Testis (tissue), 3 donors: Measurements from ENCODE around the gene ZGPAT. TPM values are rescaled to one million over a fixed set of nuclear protein-coding genes. Genes with fewer than 3 reads are reported as not detected.
A peak's percentile ranks its signal among the peaks of the same experiment; 100 is the strongest.

ENCODE experiments used
- DNase-seq: peaks from one replicate; pipeline ENCODE4 v3.0.0-alpha.2; 2019
- H3K27ac ChIP-seq, 2 donors: fragments of 200-600 bp; sonication (generic); one replicate each; pipeline ENCODE4 v1.5.1; 2019
- H3K27me3 ChIP-seq: fragments of 200-600 bp; sonication (generic); one replicate; pipeline ENCODE4 v1.5.1; 2019
- H3K36me3 ChIP-seq: fragments of 200-600 bp; sonication (generic); one replicate; pipeline ENCODE4 v1.5.1; 2017; ENCODE audit warnings: low read depth; ENCODE audit errors: missing control alignments
- H3K4me1 ChIP-seq: fragments of 200-600 bp; sonication (generic); one replicate; pipeline ENCODE4 v1.5.1; 2019
- H3K4me3 ChIP-seq, 2 donors: fragments of 200-600 bp; sonication (generic); one replicate each; pipeline ENCODE4 v1.5.1; 2017 to 2019
- H3K9me3 ChIP-seq: fragments of 200-600 bp; sonication (generic); one replicate; pipeline ENCODE4 v1.5.1; 2017
- CTCF ChIP-seq, 3 experiments: fragments of 450-650 bp in 2 of 3; fragments of 200-600 bp in 1 of 3; sonication (generic) in 1 of 3; IDR thresholded peaks; one replicate each; pipeline ENCODE4 v1.5.1; 2016 to 2019; ENCODE audit warnings: antibody characterized with exemption in 3 of 3, mild to moderate bottlenecking in 2 of 3, moderate library complexity in 1 of 3
- POLR2A ChIP-seq: fragments of 450-650 bp; IDR thresholded peaks from one replicate; pipeline ENCODE4 v1.6.1; 2017; ENCODE audit warnings: antibody characterized with exemption, mild to moderate bottlenecking, moderate library complexity
- WGBS, 2 donors: methylation state at CpG; one replicate each; pipeline ENCODE4 v1.1.5; 2018; 5-methylcytosine and 5-hydroxymethylcytosine counted together
- intact Hi-C: fragments of 100-400 bp; cut with DNase I; formaldehyde crosslinking; loops from one replicate; pipeline ENCODE4 v1.15.1; 2023; ENCODE audit warnings: low total_unique reads
- polyA plus RNA-seq: library from polyadenylated mRNA; stranded (reverse); fragments of 350-450 nt; fragmentation: Illumina TruSeq; extraction: RNeasy Lipid Tissue Mini Kit (QIAGEN cat#74804); gene quantifications from one replicate; pipeline ENCODE4 v1.2.3, GENCODE V29; 2014; ENCODE audit warnings: low read depth, low replicate concordance; ENCODE audit not compliant: insufficient read depth
- total RNA-seq, 2 donors: library from RNA; depleted of rRNA; stranded (reverse); fragments of >200 nt; gene quantifications; one replicate each; pipeline ENCODE4 v1.2.3, GENCODE V29; 2016

The ZGPAT gene
- total and polyA plus RNA-seq, 3 donors from 2014 or later: 43.1 to 57.3 (median 53.1) TPM

- TF ChIP-seq POLR2A (no peak), CTCF (IDR thresholded peaks at IDR 0.05) (no peak)
- no peak overlapping the region for H3K4me3 ChIP-seq
- H3K27ac ChIP-seq: no peak overlapping the region
- intact Hi-C loops: no loop called here
- no peaks in the 10 kb centered on the region for H3K36me3 ChIP-seq
- H3K27me3 ChIP-seq: no peaks in the 10 kb centered on the region
- no peak for DNase-seq
- peaks cover 21% of the 10 kb centered on the region for H3K4me1 ChIP-seq
- 84 to 87% methylated on average over 14 of the region's 14 CpGs for WGBS, 2 donors
- H3K9me3 ChIP-seq: no peaks in the 10 kb centered on the region
Observed at GRCh38 chr20:63781181-63781580, 73.3 kb downstream of the ZGPAT start.

GRCh38 chr20:63782051-63782471 lies 74.2 kb downstream of the ZGPAT start:
- Histone ChIP-seq H3K36me3 (no peaks in the 10 kb centered on the region), H3K9me3 (no peaks in the 10 kb centered on the region), H3K4me1 (peaks cover 25% of the 10 kb centered on the region), H3K27me3 (no peaks in the 10 kb centered on the region), H3K4me3 (no peak overlapping the region), H3K27ac (no peak overlapping the region)
- WGBS, 2 donors: 79 to 85% methylated on average over 16 to 17 of the region's 18 CpGs
- TF ChIP-seq POLR2A (no peak), CTCF (IDR thresholded peaks at IDR 0.05) (no peak)
- intact Hi-C loops: no loop called here
- DNase-seq: no peak

- Histone ChIP-seq H3K4me3 (no peak overlapping the region), H3K27me3 (no peaks in the 10 kb centered on the region), H3K4me1 (peaks cover 29% of the 10 kb centered on the region), H3K36me3 (no peaks in the 10 kb centered on the region), H3K9me3 (no peaks in the 10 kb centered on the region), H3K27ac (peak overlapping the region in 1 of 2 donors; percentile 26)
- DNase-seq: no peak
- intact Hi-C loops: no loop called here
- WGBS, 2 donors: 78 to 79% methylated on average over 11 to 12 of the region's 12 CpGs
- no peak for TF ChIP-seq POLR2A
- no peak for TF ChIP-seq CTCF (IDR thresholded peaks at IDR 0.05)
Observed at GRCh38 chr20:63782521-63782971, 74.7 kb downstream of the ZGPAT start.

- intact Hi-C loops: no loop called here
- H3K27ac ChIP-seq: peak overlapping the region; percentile 26 to 55
- DNase-seq: no peak
- no peaks in the 10 kb centered on the region for H3K36me3 ChIP-seq
- H3K4me1 ChIP-seq: peaks cover 34% of the 10 kb centered on the region
- H3K9me3 ChIP-seq: no peaks in the 10 kb centered on the region
- TF ChIP-seq POLR2A: no peak
- no peak for TF ChIP-seq CTCF (IDR thresholded peaks at IDR 0.05)
- no peak overlapping the region for H3K4me3 ChIP-seq
- 74 to 94% methylated on average over 13 to 16 of the region's 16 CpGs for WGBS, 2 donors
- no peaks in the 10 kb centered on the region for H3K27me3 ChIP-seq
Observed at GRCh38 chr20:63783970-63784369, 76.1 kb downstream of the ZGPAT start.

GRCh38 chr20:63785691-63786131 lies 77.9 kb downstream of the ZGPAT start:
- DNase-seq: no peak
- H3K4me1 ChIP-seq: peaks cover 37% of the 10 kb centered on the region
- no peaks in the 10 kb centered on the region for H3K27me3 ChIP-seq
- H3K27ac ChIP-seq: peak overlapping the region in 1 of 2 donors; percentile 80
- H3K36me3 ChIP-seq: no peaks in the 10 kb centered on the region
- no peak for TF ChIP-seq CTCF (IDR thresholded peaks at IDR 0.05)
- TF ChIP-seq POLR2A: no peak
- H3K9me3 ChIP-seq: no peaks in the 10 kb centered on the region
- 44 to 53% methylated on average over 14 of the region's 14 CpGs for WGBS, 2 donors
- no peak overlapping the region for H3K4me3 ChIP-seq
- intact Hi-C loops: loop anchor here (5.0 kb wide), 1 partner anchor 72 kb away; no protein-coding TSS in a partner anchor
